Right lobe of liver (tissue), 6 donors: Measurements from ENCODE around the gene LGMN. TPM values are rescaled to one million over a fixed set of nuclear protein-coding genes. Genes with fewer than 3 reads are reported as not detected.
"Not testable (repeated sequence)": the region's sequence is repeated elsewhere in the genome, so short reads cannot be mapped to it uniquely, and the experiment has no call there.

Experiments
- ATAC-seq, 4 donors: fragments of 200-7000 bp; cut with Tn5 transposase; one replicate each; pipeline ENCODE4 v1.9.1; 2020; ENCODE audit warnings: mild to moderate bottlenecking in 4 of 4, moderate library complexity in 4 of 4
- DNase-seq, 3 donors: peaks; one replicate each; pipeline ENCODE4 v3.0.0-alpha.2; 2020
- H3K27ac ChIP-seq, 3 donors: fragments of 200-600 bp; one replicate each; pipeline ENCODE4 v1.8.0; 2022
- H3K27me3 ChIP-seq, 2 donors: fragments of 200-600 bp; one replicate each; pipeline ENCODE4 v1.8.0; 2022
- H3K36me3 ChIP-seq, 4 donors: fragments of 200-600 bp; sonication (generic) in 1 of 4; one replicate each; pipeline versions ENCODE4 v1.5.1 to v1.8.0; 2017 to 2022; ENCODE audit warnings: control low read depth in 1 of 4
- H3K4me1 ChIP-seq, 4 donors: fragments of 200-600 bp; sonication (generic) in 1 of 4; one replicate each; pipeline versions ENCODE4 v1.5.1 to v1.8.0; 2017 to 2022; ENCODE audit warnings: control low read depth in 1 of 4
- H3K4me3 ChIP-seq, 3 donors: fragments of 200-600 bp; one replicate each; pipeline ENCODE4 v1.8.0; 2022
- H3K9me3 ChIP-seq, 4 donors: fragments of 200-600 bp; sonication (generic) in 1 of 4; one replicate each; pipeline versions ENCODE4 v1.5.1 to v1.8.0; 2017 to 2022; ENCODE audit warnings: control low read depth in 1 of 4
- POLR2A ChIP-seq: fragments of 450-650 bp; IDR thresholded peaks from one replicate; pipeline ENCODE4 v1.6.1; 2017; ENCODE audit warnings: antibody characterized with exemption, mild to moderate bottlenecking
- WGBS: methylation state at CpG from one replicate; pipeline ENCODE4 v1.1.6; 2018; ENCODE audit warnings: low coverage, low lambda C conversion rate; ENCODE audit not compliant: insufficient coverage; ENCODE audit errors: missing lambda C conversion rate; 5-methylcytosine and 5-hydroxymethylcytosine counted together
- intact Hi-C, 2 donors: fragments of 100-400 bp; cut with DNase I; formaldehyde crosslinking; loops; one replicate each; pipeline versions ENCODE4 v1.11.2 to v1.14.1; 2022
- total RNA-seq, 6 experiments: library from RNA; depleted of rRNA in 2 of 6; stranded (reverse); fragments of >200 nt in 2 of 6; fragmentation: NEBNext Ultra II Directional in 3 of 6; extraction: Animal tissue kit (Norgen Biotek cat#: 25700) in 3 of 6; gene quantifications; one replicate each; pipeline versions ENCODE4 v1.1.0 to v1.2.4, GENCODE V29; 2016 to 2023
- TF ChIP-seq, protein P1 (sequence below), 4 donors: fragments of 200-600 bp in 3 of 4; fragments of 450-650 bp in 1 of 4; IDR thresholded peaks; one replicate each; pipeline versions ENCODE4 v1.5.1 to v1.8.0; 2016 to 2022; ENCODE audit warnings: antibody characterized with exemption in 4 of 4, mild to moderate bottlenecking in 2 of 4
- donor health status: DM: no; HTN: yes; CAD: no.
- donor health status: DM: no; HTN: no; CAD: no.
- donor health status: DM: no; HTN: no; CAD: no.
- donor health status: DM: no; HTN: yes; CAD: no.
- donor health status: DM: no; HTN: yes; CAD: no.

The LGMN gene
- total RNA-seq, 6 experiments from 2014 or later = 39.6 to 111 (median 49.3) TPM

GRCh38 chr14:92684801-92685560 lies 63.4 kb downstream of the LGMN start:
- Histone ChIP-seq H3K27ac (no peak overlapping the region), H3K36me3 (peaks cover 0 to 9% (median under 1%) of the 10 kb centered on the region in 4 donors), H3K4me3 (no peak overlapping the region), H3K4me1 (no peaks in the 10 kb centered on the region), H3K27me3 (no peaks in the 10 kb centered on the region), H3K9me3 (no peaks in the 10 kb centered on the region)
- DNase-seq = peak in 1 of 3 donors; percentile 53
- WGBS = 86% methylated on average over 9 of the region's 21 CpGs
- intact Hi-C loops = no loop called here
- TF ChIP-seq, protein P1, sequence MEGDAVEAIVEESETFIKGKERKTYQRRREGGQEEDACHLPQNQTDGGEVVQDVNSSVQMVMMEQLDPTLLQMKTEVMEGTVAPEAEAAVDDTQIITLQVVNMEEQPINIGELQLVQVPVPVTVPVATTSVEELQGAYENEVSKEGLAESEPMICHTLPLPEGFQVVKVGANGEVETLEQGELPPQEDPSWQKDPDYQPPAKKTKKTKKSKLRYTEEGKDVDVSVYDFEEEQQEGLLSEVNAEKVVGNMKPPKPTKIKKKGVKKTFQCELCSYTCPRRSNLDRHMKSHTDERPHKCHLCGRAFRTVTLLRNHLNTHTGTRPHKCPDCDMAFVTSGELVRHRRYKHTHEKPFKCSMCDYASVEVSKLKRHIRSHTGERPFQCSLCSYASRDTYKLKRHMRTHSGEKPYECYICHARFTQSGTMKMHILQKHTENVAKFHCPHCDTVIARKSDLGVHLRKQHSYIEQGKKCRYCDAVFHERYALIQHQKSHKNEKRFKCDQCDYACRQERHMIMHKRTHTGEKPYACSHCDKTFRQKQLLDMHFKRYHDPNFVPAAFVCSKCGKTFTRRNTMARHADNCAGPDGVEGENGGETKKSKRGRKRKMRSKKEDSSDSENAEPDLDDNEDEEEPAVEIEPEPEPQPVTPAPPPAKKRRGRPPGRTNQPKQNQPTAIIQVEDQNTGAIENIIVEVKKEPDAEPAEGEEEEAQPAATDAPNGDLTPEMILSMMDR (IDR thresholded peaks at IDR 0.05) = no peak
- TF ChIP-seq POLR2A = no peak
- no peak for ATAC-seq

GRCh38 chr14:92683041-92683440 lies 65.4 kb downstream of the LGMN start:
- Histone ChIP-seq H3K27ac (no peak overlapping the region), H3K27me3 (no peaks in the 10 kb centered on the region), H3K4me1 (no peaks in the 10 kb centered on the region), H3K4me3 (no peak overlapping the region), H3K9me3 (no peaks in the 10 kb centered on the region), H3K36me3 (peaks cover 0 to 14% (median under 1%) of the 10 kb centered on the region in 4 donors)
- 90% methylated on average over 8 of the region's 8 CpGs for WGBS
- ATAC-seq = no peak
- DNase-seq = peak in 1 of 3 donors; percentile 15
- intact Hi-C loops = no loop called here
- TF ChIP-seq POLR2A = no peak
- TF ChIP-seq, protein P1 (IDR thresholded peaks at IDR 0.05) = no peak

DNA sequence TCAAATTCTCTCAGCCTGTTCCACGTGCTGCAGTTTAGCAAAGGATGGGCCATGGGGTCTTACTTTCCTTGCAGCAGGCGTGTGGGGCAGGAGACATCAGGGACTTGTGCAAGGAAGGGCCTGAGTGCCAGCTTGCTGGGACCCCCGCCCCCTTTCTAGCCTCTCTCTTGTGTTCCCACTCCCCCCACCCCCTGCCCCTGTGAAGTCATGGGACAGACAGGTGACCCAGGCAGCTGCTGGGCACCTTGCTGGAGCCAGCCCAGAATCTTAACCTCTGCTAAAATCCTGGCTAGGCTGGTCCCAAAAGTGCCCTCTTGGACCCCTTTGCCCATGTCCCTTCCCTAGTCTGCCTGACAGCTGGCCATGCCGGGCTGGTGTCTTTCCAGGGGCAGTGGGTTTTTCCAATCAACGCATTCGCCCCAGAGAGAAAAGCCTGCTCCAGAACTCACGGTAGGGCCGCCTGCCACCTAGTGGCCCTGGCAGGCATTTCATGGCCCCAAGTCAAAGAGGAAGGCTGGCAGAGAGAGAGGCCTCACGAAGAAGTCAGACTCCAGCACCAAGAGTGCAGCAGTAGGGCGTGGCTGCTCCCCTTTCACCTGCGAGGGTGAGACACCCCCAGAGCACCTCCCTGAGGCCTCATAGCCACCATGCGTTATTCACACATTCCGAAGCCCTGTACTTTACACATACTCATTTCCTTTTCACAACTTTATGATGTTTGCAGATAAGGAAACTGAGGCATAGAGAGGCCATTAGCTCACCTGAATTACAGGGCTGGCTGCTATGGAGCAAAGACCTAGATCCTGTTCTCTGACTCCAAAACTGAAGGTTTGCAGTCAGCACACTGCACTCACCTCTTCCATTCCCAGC lies 67.4 kb downstream of the LGMN start:
- Histone ChIP-seq H3K36me3 (peaks cover 0 to 23% (median 3%) of the 10 kb centered on the region in 4 donors), H3K4me1 (no peaks in the 10 kb centered on the region), H3K27me3 (no peaks in the 10 kb centered on the region), H3K9me3 (no peaks in the 10 kb centered on the region), H3K27ac (no peak overlapping the region), H3K4me3 (no peak overlapping the region)
- intact Hi-C loops = no loop called here
- WGBS = 2% methylated on average over 8 of the region's 13 CpGs
- no peak for TF ChIP-seq POLR2A
- TF ChIP-seq, protein P1 (IDR thresholded peaks at IDR 0.05) = peak; percentile 91 to 94 (median 93)
- peak; percentile 63 to 74 (median 73) for DNase-seq
- peak; percentile 75 to 89 (median 86) for ATAC-seq

DNA sequence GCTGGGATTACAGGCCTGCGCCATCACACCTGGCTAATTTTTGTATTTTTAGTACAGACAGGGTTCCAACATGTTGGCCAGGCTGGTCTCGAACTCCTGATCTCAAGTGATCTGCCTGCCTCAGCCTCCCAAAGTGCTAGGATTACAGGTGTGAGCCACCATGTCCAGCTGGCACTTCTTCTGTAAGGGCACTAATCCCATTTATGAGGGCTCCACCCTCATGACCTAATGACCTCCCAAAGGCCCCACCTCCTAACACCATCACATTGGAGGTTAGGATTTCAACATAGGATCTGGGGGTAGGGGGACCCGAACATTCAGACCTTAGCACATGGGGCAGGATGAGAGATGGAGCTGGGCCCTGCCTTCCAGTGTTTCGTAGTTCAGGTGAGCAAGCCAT lies 68.1 kb downstream of the LGMN start:
- H3K4me1 ChIP-seq, DNase-seq, intact Hi-C loops, H3K27me3 ChIP-seq, ATAC-seq, H3K27ac ChIP-seq, H3K9me3 ChIP-seq, H3K4me3 ChIP-seq: not testable (repeated sequence)
- no CpG with 5 or more reads among the region's 4 CpGs for WGBS
- H3K36me3 ChIP-seq = peaks cover 0 to 22% (median 3%) of the 10 kb centered on the region in 4 donors

GRCh38 chr14:92679246-92679645 lies 69.2 kb downstream of the LGMN start:
- Histone ChIP-seq H3K4me3 (no peak overlapping the region), H3K4me1 (no peaks in the 10 kb centered on the region), H3K36me3 (peaks cover 0 to 18% (median 3%) of the 10 kb centered on the region in 4 donors), H3K9me3 (no peaks in the 10 kb centered on the region), H3K27me3 (no peaks in the 10 kb centered on the region), H3K27ac (no peak overlapping the region)
- 60% methylated on average over 1 of the region's 4 CpGs for WGBS
- ATAC-seq = no peak
- intact Hi-C loops = no loop called here
- TF ChIP-seq, protein P1 (IDR thresholded peaks at IDR 0.05) = no peak
- TF ChIP-seq POLR2A = no peak
- peak in 1 of 3 donors; percentile 27 for DNase-seq
